H9 (cell line): ENCODE results near the gene KRT6B. TPM values are rescaled to one million over a fixed set of nuclear protein-coding genes. Genes with fewer than 3 reads are reported as not detected.

Experiments used
- DNase-seq: peaks from one replicate; pipeline ENCODE4 v3.0.0-alpha.2; 2017
- H2AFZ ChIP-seq: one replicate; pipeline ENCODE4 v1.6.1; 2013; ENCODE audit warnings: mild to moderate bottlenecking, low read length, control low read depth, moderate library complexity
- H2AK5ac ChIP-seq: 2 replicates; pipeline ENCODE4 v1.6.1; 2013; ENCODE audit warnings: low read length, control low read depth, mixed read lengths; ENCODE audit not compliant: insufficient read length
- H2BK120ac ChIP-seq: one replicate; pipeline ENCODE4 v1.6.1; 2013; ENCODE audit warnings: low read depth, mild to moderate bottlenecking, low read length, control low read depth, inconsistent platforms; ENCODE audit not compliant: poor library complexity, severe bottlenecking
- H2BK12ac ChIP-seq: 2 replicates; pipeline ENCODE4 v1.6.1; 2013; ENCODE audit warnings: low read length, control low read depth, mixed read lengths, low read depth; ENCODE audit not compliant: insufficient read length
- H2BK15ac ChIP-seq: 2 replicates; pipeline ENCODE4 v1.6.1; 2013; ENCODE audit warnings: low read depth, low read length, control low read depth
- H2BK20ac ChIP-seq: one replicate; pipeline ENCODE4 v1.6.1; 2013; ENCODE audit warnings: low read depth, mild to moderate bottlenecking, low read length, control low read depth, inconsistent platforms; ENCODE audit not compliant: poor library complexity, severe bottlenecking
- H2BK5ac ChIP-seq: 2 replicates; pipeline ENCODE4 v1.6.1; 2013; ENCODE audit warnings: low read length, control low read depth, mixed read lengths; ENCODE audit not compliant: insufficient read length
- H3K14ac ChIP-seq: 2 replicates; pipeline ENCODE4 v1.6.1; 2013; ENCODE audit warnings: low read length, control low read depth; ENCODE audit not compliant: insufficient read depth
- H3K18ac ChIP-seq: 2 replicates; pipeline ENCODE4 v1.6.1; 2013; ENCODE audit warnings: low read depth, mild to moderate bottlenecking, mixed read lengths, low read length, control low read depth; ENCODE audit not compliant: insufficient read length
- H3K23ac ChIP-seq: 2 replicates; pipeline ENCODE4 v1.6.1; 2013; ENCODE audit warnings: low read length, control low read depth, mixed read lengths, low read depth; ENCODE audit not compliant: insufficient read length
- H3K23me2 ChIP-seq: 2 replicates; pipeline ENCODE4 v1.6.1; 2013; ENCODE audit warnings: low read depth, mild to moderate bottlenecking, mixed read lengths, low read length, control low read depth; ENCODE audit not compliant: insufficient read length, poor library complexity, severe bottlenecking
- H3K27ac ChIP-seq: 2 replicates; pipeline ENCODE4 v1.5.1; 2013; ENCODE audit warnings: low read length, control low read depth, mixed read lengths, low read depth; ENCODE audit not compliant: insufficient read length
- H3K27me3 ChIP-seq: 2 replicates; pipeline ENCODE4 v1.6.1; 2013; ENCODE audit warnings: low read length, control low read depth, inconsistent platforms; ENCODE audit not compliant: insufficient read depth
- H3K4ac ChIP-seq: 2 replicates; pipeline ENCODE4 v1.6.1; 2013; ENCODE audit warnings: low read depth, mild to moderate bottlenecking, control low read depth, inconsistent platforms, low read length, moderate library complexity
- H3K4me1 ChIP-seq: 2 replicates; pipeline ENCODE4 v1.6.1; 2013; ENCODE audit warnings: low read length, control low read depth, inconsistent platforms; ENCODE audit not compliant: insufficient read depth
- H3K4me2 ChIP-seq: 2 replicates; pipeline ENCODE4 v1.6.1; 2013; ENCODE audit warnings: low read length, control low read depth, mixed read lengths; ENCODE audit not compliant: insufficient read length, insufficient read depth
- H3K56ac ChIP-seq: 2 replicates; pipeline ENCODE4 v1.6.1; 2013; ENCODE audit warnings: low read depth, mild to moderate bottlenecking, mixed read lengths, low read length, control low read depth; ENCODE audit not compliant: insufficient read length
- H3K79me1 ChIP-seq: 2 replicates; pipeline ENCODE4 v1.6.1; 2013; ENCODE audit warnings: low read depth, mild to moderate bottlenecking, moderate library complexity, low read length, control low read depth, inconsistent platforms; ENCODE audit not compliant: insufficient read depth, poor library complexity, severe bottlenecking
- H3K79me2 ChIP-seq: 2 replicates; pipeline ENCODE4 v1.6.1; 2013; ENCODE audit warnings: low read length, control low read depth, inconsistent platforms; ENCODE audit not compliant: insufficient read depth
- H3K9ac ChIP-seq: 2 replicates; pipeline ENCODE4 v1.6.1; 2013; ENCODE audit warnings: low read length, control low read depth, mixed read lengths; ENCODE audit not compliant: insufficient read length; ENCODE audit errors: extremely low read depth
- H3K9me3 ChIP-seq: one replicate; pipeline ENCODE4 v1.6.1; 2013; ENCODE audit warnings: low read depth, low read length, inconsistent platforms; ENCODE audit not compliant: control insufficient read depth
- H3T11ph ChIP-seq: one replicate; pipeline ENCODE4 v1.6.1; 2013; ENCODE audit warnings: mild to moderate bottlenecking, low read length, control low read depth, inconsistent platforms
- H4K20me1 ChIP-seq: one replicate; pipeline ENCODE4 v1.6.1; 2013; ENCODE audit not compliant: control insufficient read depth, insufficient read length, insufficient read depth
- H4K5ac ChIP-seq: 2 replicates; pipeline ENCODE4 v1.6.1; 2013; ENCODE audit warnings: low read depth, mild to moderate bottlenecking, mixed read lengths, low read length, control low read depth; ENCODE audit not compliant: insufficient read length
- H4K8ac ChIP-seq: replicated peaks from 2 replicates; pipeline ENCODE4 v1.6.1; 2013; ENCODE audit warnings: low read length, control low read depth, mixed read lengths, low read depth; ENCODE audit not compliant: insufficient read length
- H4K91ac ChIP-seq: 2 replicates; pipeline ENCODE4 v1.6.1; 2013; ENCODE audit warnings: low read depth, mild to moderate bottlenecking, moderate library complexity, mixed read lengths, low read length, control low read depth; ENCODE audit not compliant: insufficient read length
- H3K27ac Mint-ChIP-seq, 3 experiments: 2 replicates in 2 of 3; 3 replicates in 1 of 3; pipeline ENCODE4 v1.8.0; 2020 to 2021; ENCODE audit warnings: mixed read lengths in 3 of 3, mild to moderate bottlenecking in 1 of 3, moderate library complexity in 1 of 3
- H3K27me3 Mint-ChIP-seq: 2 replicates; pipeline ENCODE4 v1.8.0; 2021; ENCODE audit warnings: low read depth, mild to moderate bottlenecking, moderate library complexity, mixed read lengths
- H3K36me3 Mint-ChIP-seq, 3 experiments: 2 replicates in 2 of 3; 3 replicates in 1 of 3; pipeline ENCODE4 v1.8.0; 2020 to 2021; ENCODE audit warnings: low read depth in 3 of 3, mixed read lengths in 3 of 3; ENCODE audit not compliant: insufficient read depth in 1 of 3
- H3K4me1 Mint-ChIP-seq, 2 experiments: 2 replicates each; pipeline ENCODE4 v1.8.0; 2020; ENCODE audit warnings: mixed read lengths in 2 of 2
- H3K4me3 Mint-ChIP-seq, 2 experiments: 2 replicates in 1 of 2; 3 replicates in 1 of 2; pipeline ENCODE4 v1.8.0; 2020 to 2021; ENCODE audit warnings: mild to moderate bottlenecking in 2 of 2, mixed read lengths in 2 of 2, moderate library complexity in 1 of 2
- H3K9me3 Mint-ChIP-seq, 2 experiments: 2 replicates in 1 of 2; 3 replicates in 1 of 2; pipeline ENCODE4 v1.8.0; 2020; ENCODE audit warnings: mild to moderate bottlenecking in 2 of 2, mixed read lengths in 2 of 2, moderate library complexity in 1 of 2
- WGBS: extraction: QIAGEN DNeasy Blood & Tissue Kit; methylation state at CpG from one replicate; pipeline ENCODE4 v1.1.7; 2013; ENCODE audit warnings: missing lambda C conversion rate, low lambda C conversion rate, mixed read lengths; ENCODE audit not compliant: insufficient read length; ENCODE audit errors: extremely low coverage; 5-methylcytosine and 5-hydroxymethylcytosine counted together
- total RNA-seq: library from RNA; stranded (reverse); gene quantifications from 2 replicates; pipeline ENCODE4 v1.2.1, GENCODE V29; 2021
- TF ChIP-seq, protein P1 (sequence below): fragments of 200-600 bp; sonication (generic); conservative IDR thresholded peaks from 3 replicates; pipeline ENCODE4 v1.8.0; 2021; ENCODE audit warnings: antibody characterized with exemption, mild to moderate bottlenecking

KRT6B gene
- total RNA-seq, 1 experiment from 2014 or later, result not detected

DNA sequence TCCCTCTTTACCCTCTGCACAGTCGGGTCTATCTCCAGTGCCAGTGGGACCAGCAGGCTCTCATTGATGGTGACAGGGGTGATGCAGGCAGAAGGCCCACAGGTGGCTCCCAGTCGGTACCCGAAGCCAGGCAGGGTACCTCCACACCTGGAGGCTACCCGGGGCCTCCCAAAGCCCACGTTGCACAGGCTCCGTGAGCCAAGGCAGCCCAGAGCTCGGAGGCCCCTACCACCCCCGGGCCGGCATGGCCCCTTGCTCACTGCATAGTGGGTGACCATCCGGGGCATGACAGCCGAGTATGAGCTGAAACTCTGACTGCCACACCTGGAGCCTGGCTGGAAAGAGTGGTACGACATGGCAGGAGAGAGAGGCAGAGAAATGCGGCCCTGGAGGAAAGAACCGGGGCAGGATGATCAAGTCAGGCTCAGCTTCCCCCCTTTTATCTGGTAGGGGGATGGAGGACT, 46.0 kb downstream of the KRT6B start, which contains the start of gene KRT82:
Gene KRT82 (minus strand): TSS at position 414 of the 464 bp plus-strand sequence. CDS start 58 bp downstream, at position 356.
- Mint-ChIP-seq H3K27me3 (peaks cover 5% of the 10 kb centered on the region; the same call in 1 of the 2 replicates), H3K4me1 (peaks cover 10 to 13% of the 10 kb centered on the region in 2 experiments), H3K4me3 (no peak within 1 kb of the TSS), H3K9me3 (peaks cover 13 to 14% of the 10 kb centered on the region in 2 experiments), H3K27ac (no peak within 1 kb of the TSS; a peak in 1 of 7 replicates), H3K36me3 (peaks cover 2 to 5% (median 2%) of the 10 kb centered on the region in 3 experiments; a peak in 4 of 7 replicates)
- H3K4ac ChIP-seq, result no peak within 1 kb of the TSS
- H3K4me1 ChIP-seq, result peaks cover 1% of the 10 kb centered on the region; the same call in 1 of the 2 replicates
- TF ChIP-seq, protein P1, sequence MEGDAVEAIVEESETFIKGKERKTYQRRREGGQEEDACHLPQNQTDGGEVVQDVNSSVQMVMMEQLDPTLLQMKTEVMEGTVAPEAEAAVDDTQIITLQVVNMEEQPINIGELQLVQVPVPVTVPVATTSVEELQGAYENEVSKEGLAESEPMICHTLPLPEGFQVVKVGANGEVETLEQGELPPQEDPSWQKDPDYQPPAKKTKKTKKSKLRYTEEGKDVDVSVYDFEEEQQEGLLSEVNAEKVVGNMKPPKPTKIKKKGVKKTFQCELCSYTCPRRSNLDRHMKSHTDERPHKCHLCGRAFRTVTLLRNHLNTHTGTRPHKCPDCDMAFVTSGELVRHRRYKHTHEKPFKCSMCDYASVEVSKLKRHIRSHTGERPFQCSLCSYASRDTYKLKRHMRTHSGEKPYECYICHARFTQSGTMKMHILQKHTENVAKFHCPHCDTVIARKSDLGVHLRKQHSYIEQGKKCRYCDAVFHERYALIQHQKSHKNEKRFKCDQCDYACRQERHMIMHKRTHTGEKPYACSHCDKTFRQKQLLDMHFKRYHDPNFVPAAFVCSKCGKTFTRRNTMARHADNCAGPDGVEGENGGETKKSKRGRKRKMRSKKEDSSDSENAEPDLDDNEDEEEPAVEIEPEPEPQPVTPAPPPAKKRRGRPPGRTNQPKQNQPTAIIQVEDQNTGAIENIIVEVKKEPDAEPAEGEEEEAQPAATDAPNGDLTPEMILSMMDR, result no peak
- no peak within 1 kb of the TSS for H3K27ac ChIP-seq
- H2AFZ ChIP-seq, result no peak within 1 kb of the TSS
- H3K14ac ChIP-seq, result no peak within 1 kb of the TSS
- H2BK5ac ChIP-seq, result no peak within 1 kb of the TSS
- no peak within 1 kb of the TSS for H3K56ac ChIP-seq
- no peak within 1 kb of the TSS for H2BK12ac ChIP-seq
- no peak for DNase-seq
- H3K79me2 ChIP-seq, result no peaks in the 10 kb centered on the region
- no peak within 1 kb of the TSS for H4K5ac ChIP-seq
- no peak within 1 kb of the TSS for H2AK5ac ChIP-seq
- H3T11ph ChIP-seq, result no peak within 1 kb of the TSS
- no peaks in the 10 kb centered on the region for H3K79me1 ChIP-seq
- no peak within 1 kb of the TSS for H3K9ac ChIP-seq
- H4K8ac ChIP-seq, result no peak within 1 kb of the TSS
- no peak within 1 kb of the TSS for H4K91ac ChIP-seq
- H3K18ac ChIP-seq, result no peak within 1 kb of the TSS
- H2BK20ac ChIP-seq, result no peak within 1 kb of the TSS
- no peaks in the 10 kb centered on the region for H4K20me1 ChIP-seq
- H2BK120ac ChIP-seq, result no peak within 1 kb of the TSS
- no peaks in the 10 kb centered on the region for H3K23me2 ChIP-seq
- H3K9me3 ChIP-seq, result no peaks in the 10 kb centered on the region
- H3K4me2 ChIP-seq, result no peak within 1 kb of the TSS
- H3K23ac ChIP-seq, result no peak within 1 kb of the TSS
- no peaks in the 10 kb centered on the region; the same call in 1 of the 2 replicates for H3K27me3 ChIP-seq
- WGBS, result no CpG with 5 or more reads among the region's 14 CpGs
- no peak within 1 kb of the TSS for H2BK15ac ChIP-seq
